Measurements from ENCODE around the gene DTNBP1.

GRCh38 chr6:15555101-15556038, 107.5 kb downstream of the DTNBP1 start:
- TF ChIP-seq CTCF (IDR thresholded peaks at IDR 0.05), result no peak
- TF ChIP-seq POLR2AphosphoS5 (IDR thresholded peaks at IDR 0.05), result no peak
- no peak for TF ChIP-seq POLR2A (IDR thresholded peaks at IDR 0.05)

Measured in breast epithelium (tissue), 3 donors.